ENCODE data around the gene HPSE2.

- TF ChIP-seq POLR2A (IDR thresholded peaks at IDR 0.05) (no peak), CTCF (IDR thresholded peaks at IDR 0.05) (no peak)
Measured at GRCh38 chr10:98684019-98684899, 551.4 kb downstream of the HPSE2 start.
